ENCODE results near the gene ICE2. TPM values are rescaled to one million over a fixed set of nuclear protein-coding genes. Genes with fewer than 3 reads are reported as not detected.

Gene ICE2
- total and polyA plus RNA-seq, 4 donors, result 10.0 to 67.5 (median 23.6) TPM

DNA sequence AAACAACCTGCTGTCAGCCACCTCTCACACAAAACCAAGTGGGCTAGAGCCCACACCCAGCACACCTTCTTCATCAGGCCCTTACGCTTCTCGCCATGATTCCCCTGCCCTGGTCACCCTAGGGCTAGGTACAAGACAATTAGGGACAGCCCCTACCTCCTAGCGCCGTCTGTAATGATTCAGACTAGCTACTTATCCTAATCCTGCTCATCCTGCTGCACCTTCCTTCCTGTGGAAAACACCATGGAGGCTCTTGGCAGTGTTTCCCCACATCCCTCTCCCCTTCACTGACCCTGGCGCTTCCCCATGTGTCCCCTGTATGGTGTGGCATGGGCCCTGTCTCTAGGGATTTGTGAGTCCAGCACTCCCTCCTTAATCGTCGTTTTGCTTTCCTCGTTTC is 39.6 kb upstream of the ICE2 start:
- H3K27ac ChIP-seq (ENCODE audit: low read depth in 1 of 2, low read length in 1 of 2), result no peak overlapping the region
- 88 to 90% methylated on average over 8 of the region's 8 CpGs for WGBS, 2 donors
- peaks cover 0 to 7% (median 4%) of the 10 kb centered on the region in 4 donors for H3K36me3 ChIP-seq (ENCODE audit: control insufficient read depth in 4 of 4, insufficient read depth in 4 of 4, low read length in 4 of 4)
- no peak for ATAC-seq (ENCODE audit: insufficient read depth, low FRiP score)
- H3K27me3 ChIP-seq (ENCODE audit: control insufficient read depth in 3 of 3, insufficient read depth in 3 of 3, low read length in 2 of 3), result no peaks in the 10 kb centered on the region
- TF ChIP-seq, protein P1, sequence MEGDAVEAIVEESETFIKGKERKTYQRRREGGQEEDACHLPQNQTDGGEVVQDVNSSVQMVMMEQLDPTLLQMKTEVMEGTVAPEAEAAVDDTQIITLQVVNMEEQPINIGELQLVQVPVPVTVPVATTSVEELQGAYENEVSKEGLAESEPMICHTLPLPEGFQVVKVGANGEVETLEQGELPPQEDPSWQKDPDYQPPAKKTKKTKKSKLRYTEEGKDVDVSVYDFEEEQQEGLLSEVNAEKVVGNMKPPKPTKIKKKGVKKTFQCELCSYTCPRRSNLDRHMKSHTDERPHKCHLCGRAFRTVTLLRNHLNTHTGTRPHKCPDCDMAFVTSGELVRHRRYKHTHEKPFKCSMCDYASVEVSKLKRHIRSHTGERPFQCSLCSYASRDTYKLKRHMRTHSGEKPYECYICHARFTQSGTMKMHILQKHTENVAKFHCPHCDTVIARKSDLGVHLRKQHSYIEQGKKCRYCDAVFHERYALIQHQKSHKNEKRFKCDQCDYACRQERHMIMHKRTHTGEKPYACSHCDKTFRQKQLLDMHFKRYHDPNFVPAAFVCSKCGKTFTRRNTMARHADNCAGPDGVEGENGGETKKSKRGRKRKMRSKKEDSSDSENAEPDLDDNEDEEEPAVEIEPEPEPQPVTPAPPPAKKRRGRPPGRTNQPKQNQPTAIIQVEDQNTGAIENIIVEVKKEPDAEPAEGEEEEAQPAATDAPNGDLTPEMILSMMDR (IDR thresholded peaks at IDR 0.05; ENCODE audit: control extremely low read depth, extremely low read depth), result no peak
- H3K4me1 ChIP-seq (ENCODE audit: control insufficient read depth in 5 of 5, insufficient read depth in 5 of 5, low read length in 5 of 5), result no peaks in the 10 kb centered on the region
- no peak overlapping the region for H3K4me3 ChIP-seq
- no peak for DNase-seq
- no peak overlapping the region for H3K9ac ChIP-seq (ENCODE audit: insufficient read depth in 1 of 2, low read length in 2 of 2)
- H3K9me3 ChIP-seq (ENCODE audit: control insufficient read depth in 4 of 4, insufficient read depth in 3 of 4, low read length in 3 of 4), result no peaks in the 10 kb centered on the region

DNA sequence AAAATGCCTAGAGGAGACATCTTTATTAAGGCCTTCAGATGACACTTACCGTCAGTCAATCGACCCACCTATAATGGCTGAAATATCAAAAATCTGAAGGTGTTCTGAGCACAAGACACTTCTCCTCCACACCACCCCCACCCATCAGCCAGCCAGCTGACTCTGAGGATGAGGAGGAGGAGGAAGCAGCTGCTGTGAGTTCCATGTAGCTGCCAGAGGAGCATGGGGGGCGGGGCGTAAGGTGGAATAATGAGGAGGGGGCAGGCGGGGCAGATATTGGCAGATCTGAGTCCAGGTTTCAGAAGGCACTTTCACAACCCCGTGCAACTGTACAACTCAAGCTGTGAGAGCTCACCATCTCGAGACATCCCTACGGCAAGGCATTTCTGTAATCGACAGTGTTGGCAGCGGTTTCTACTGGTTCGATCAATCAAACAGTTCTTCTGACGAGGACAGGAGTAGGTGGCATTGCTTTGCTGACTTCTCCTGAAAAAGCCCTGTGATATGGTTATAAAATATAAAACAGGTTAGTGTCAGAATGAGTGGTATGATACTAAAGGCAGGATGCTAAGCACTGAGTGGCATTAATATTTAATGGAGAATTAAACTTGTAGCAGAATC is 35.4 kb upstream of the ICE2 start:
- no peak for DNase-seq
- peaks cover 0 to 21% (median 7%) of the 10 kb centered on the region in 4 donors for H3K36me3 ChIP-seq (ENCODE audit: control insufficient read depth in 4 of 4, insufficient read depth in 4 of 4, low read length in 4 of 4)
- H3K9me3 ChIP-seq (ENCODE audit: control insufficient read depth in 4 of 4, insufficient read depth in 3 of 4, low read length in 3 of 4), result no peaks in the 10 kb centered on the region
- TF ChIP-seq, protein P1 (IDR thresholded peaks at IDR 0.05; ENCODE audit: control extremely low read depth, extremely low read depth), result no peak
- H3K4me1 ChIP-seq (ENCODE audit: control insufficient read depth in 5 of 5, insufficient read depth in 5 of 5, low read length in 5 of 5), result peaks cover 0 to 25% (median 2%) of the 10 kb centered on the region in 5 donors
- H3K4me3 ChIP-seq, result no peak overlapping the region
- no peaks in the 10 kb centered on the region for H3K27me3 ChIP-seq (ENCODE audit: control insufficient read depth in 3 of 3, insufficient read depth in 3 of 3, low read length in 2 of 3)
- H3K27ac ChIP-seq (ENCODE audit: low read depth in 1 of 2, low read length in 1 of 2), result no peak overlapping the region
- ATAC-seq (ENCODE audit: insufficient read depth, low FRiP score), result no peak
- WGBS, 2 donors, result 96% methylated on average over 12 of the region's 12 CpGs
- no peak overlapping the region for H3K9ac ChIP-seq (ENCODE audit: insufficient read depth in 1 of 2, low read length in 2 of 2)

DNA sequence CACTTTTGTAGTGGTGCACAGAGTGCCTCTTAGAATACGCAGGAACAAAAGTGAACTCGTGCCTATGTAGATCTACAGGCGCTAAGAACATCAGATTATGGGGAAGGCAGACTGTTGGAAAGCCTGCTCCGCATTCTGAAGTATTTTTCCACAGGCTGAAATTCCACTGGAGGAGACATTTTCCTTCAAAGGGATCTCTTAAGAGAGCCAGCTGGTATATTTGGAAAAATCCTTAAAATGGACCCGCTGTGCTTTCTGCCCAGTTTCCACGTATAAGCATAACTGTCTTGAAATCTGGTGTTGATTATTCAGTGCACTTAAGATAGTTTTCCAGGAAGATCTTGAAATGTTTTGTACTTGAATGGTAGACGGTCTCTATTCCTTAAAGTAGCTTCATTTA is 34.7 kb upstream of the ICE2 start:
- Histone ChIP-seq H3K27ac (ENCODE audit: low read depth in 1 of 2, low read length in 1 of 2) (no peak overlapping the region), H3K27me3 (ENCODE audit: control insufficient read depth in 3 of 3, insufficient read depth in 3 of 3, low read length in 2 of 3) (no peaks in the 10 kb centered on the region), H3K9me3 (ENCODE audit: control insufficient read depth in 4 of 4, insufficient read depth in 3 of 4, low read length in 3 of 4) (no peaks in the 10 kb centered on the region), H3K9ac (ENCODE audit: insufficient read depth in 1 of 2, low read length in 2 of 2) (no peak overlapping the region), H3K4me1 (ENCODE audit: control insufficient read depth in 5 of 5, insufficient read depth in 5 of 5, low read length in 5 of 5) (peaks cover 0 to 25% (median 3%) of the 10 kb centered on the region in 5 donors), H3K36me3 (ENCODE audit: control insufficient read depth in 4 of 4, insufficient read depth in 4 of 4, low read length in 4 of 4) (peaks cover 0 to 23% (median 7%) of the 10 kb centered on the region in 4 donors), H3K4me3 (no peak overlapping the region)
- ATAC-seq (ENCODE audit: insufficient read depth, low FRiP score) (no peak), DNase-seq (no peak)
- TF ChIP-seq, protein P1 (IDR thresholded peaks at IDR 0.05; ENCODE audit: control extremely low read depth, extremely low read depth), result no peak
- WGBS, 2 donors, result 89 to 91% methylated on average over 7 of the region's 7 CpGs

DNA sequence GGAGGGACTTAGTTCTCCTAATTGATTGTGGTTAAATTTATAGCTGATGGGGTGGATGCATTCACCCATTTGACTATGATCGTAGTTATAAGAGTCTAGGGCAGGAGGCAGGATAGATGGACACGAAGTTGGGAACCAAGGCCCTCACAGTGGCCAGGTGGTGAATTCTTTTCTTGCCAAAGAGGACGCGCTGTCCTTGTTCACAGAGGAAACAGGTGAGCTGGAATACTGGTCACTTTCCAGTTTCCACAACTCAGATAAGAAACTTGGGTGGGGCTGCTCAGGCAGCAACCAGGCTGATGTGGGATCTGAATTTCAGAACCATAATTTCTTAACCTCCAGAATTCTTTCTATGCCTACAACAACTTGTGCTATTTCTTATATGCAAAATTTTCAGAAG is 34.0 kb upstream of the ICE2 start:
- ATAC-seq (ENCODE audit: insufficient read depth, low FRiP score) (no peak), DNase-seq (no peak)
- 83 to 89% methylated on average over 4 of the region's 4 CpGs for WGBS, 2 donors

More for the DNA sequence above, 34.0 kb upstream of the ICE2 start:
- Histone ChIP-seq H3K27me3 (ENCODE audit: control insufficient read depth in 3 of 3, insufficient read depth in 3 of 3, low read length in 2 of 3) (no peaks in the 10 kb centered on the region), H3K4me1 (ENCODE audit: control insufficient read depth in 5 of 5, insufficient read depth in 5 of 5, low read length in 5 of 5) (peaks cover 0 to 29% (median 3%) of the 10 kb centered on the region in 5 donors), H3K9me3 (ENCODE audit: control insufficient read depth in 4 of 4, insufficient read depth in 3 of 4, low read length in 3 of 4) (no peaks in the 10 kb centered on the region), H3K36me3 (ENCODE audit: control insufficient read depth in 4 of 4, insufficient read depth in 4 of 4, low read length in 4 of 4) (peaks cover 0 to 23% (median 7%) of the 10 kb centered on the region in 4 donors), H3K4me3 (no peak overlapping the region), H3K9ac (ENCODE audit: insufficient read depth in 1 of 2, low read length in 2 of 2) (no peak overlapping the region), H3K27ac (ENCODE audit: low read depth in 1 of 2, low read length in 1 of 2) (no peak overlapping the region)
- TF ChIP-seq, protein P1 (IDR thresholded peaks at IDR 0.05; ENCODE audit: control extremely low read depth, extremely low read depth), result no peak

Measured in lung (tissue), 12 donors.